Caco-2 (cell line): ENCODE data around the gene UBE2D3. TPM values are rescaled to one million over a fixed set of nuclear protein-coding genes. Genes with fewer than 3 reads are reported as not detected.
"Not testable (repeated sequence)": the region's sequence is repeated elsewhere in the genome, so short reads cannot be mapped to it uniquely, and the experiment has no call there.

Source experiments
- BruUV-seq: library from RNA; stranded (reverse); fragments of 400-500 nt; replicated peaks from 2 replicates; lab custom pipeline; 2021; lab: Mats Ljungman, UMichigan
- CTCF ChIA-PET: fragments of 300-600 bp; sonication (Branson Sonifier 250); formaldehyde crosslinking; loops from one replicate; lab custom pipeline; 2022; ENCODE audit warnings: antibody characterized with exemption; lab: Charles Lee
- POLR2A ChIA-PET: fragments of 300-600 bp; sonication (Branson Sonifier 250); formaldehyde crosslinking; loops from one replicate; lab custom pipeline; 2022; ENCODE audit warnings: antibody characterized with exemption; lab: Charles Lee
- DNase-seq, 2 experiments: peaks; one replicate each; pipeline versions ENCODE4 v3.0.0 to v3.0.0-alpha.2; 2020 to 2022
- H3K27me3 ChIP-seq: replicated peaks from 2 replicates; pipeline ENCODE4 v1.6.0; 2011; ENCODE audit warnings: low read length; ENCODE audit not compliant: control insufficient read depth, insufficient read depth
- H3K36me3 ChIP-seq: 2 replicates; pipeline ENCODE4 v1.5.1; 2011; ENCODE audit warnings: low read length; ENCODE audit not compliant: control insufficient read depth, insufficient read depth
- H3K4me1 ChIP-seq: fragments of 250-450 bp; sonication (Bioruptor Pico); 2 replicates; pipeline ENCODE4 v1.5.1; 2020; ENCODE audit warnings: mild to moderate bottlenecking
- H3K4me3 ChIP-seq: 2 replicates; pipeline ENCODE4 v1.5.1; 2011; ENCODE audit warnings: low read depth, mild to moderate bottlenecking, control low read depth, low read length
- H3K9me3 ChIP-seq: fragments of 250-450 bp; sonication (Bioruptor Pico); 2 replicates; pipeline ENCODE4 v1.5.1; 2020; ENCODE audit warnings: mild to moderate bottlenecking, moderate library complexity
- H3K27ac Mint-ChIP-seq: one replicate; pipeline ENCODE4 v1.8.0; 2022; ENCODE audit warnings: mixed read lengths; ENCODE audit not compliant: unreplicated experiment
- H3K27me3 Mint-ChIP-seq: one replicate; pipeline ENCODE4 v1.8.0; 2022; ENCODE audit warnings: mixed read lengths; ENCODE audit not compliant: insufficient read depth, unreplicated experiment
- H3K36me3 Mint-ChIP-seq: one replicate; pipeline ENCODE4 v1.8.0; 2022; ENCODE audit warnings: mild to moderate bottlenecking, mixed read lengths; ENCODE audit not compliant: insufficient read depth, unreplicated experiment
- H3K4me1 Mint-ChIP-seq: one replicate; pipeline ENCODE4 v1.8.0; 2022; ENCODE audit warnings: low read depth, mixed read lengths; ENCODE audit not compliant: unreplicated experiment
- H3K4me3 Mint-ChIP-seq: one replicate; pipeline ENCODE4 v1.8.0; 2022; ENCODE audit warnings: mild to moderate bottlenecking, moderate library complexity, mixed read lengths; ENCODE audit not compliant: unreplicated experiment
- H3K9me3 Mint-ChIP-seq: one replicate; pipeline ENCODE4 v1.8.0; 2022; ENCODE audit warnings: mixed read lengths; ENCODE audit not compliant: unreplicated experiment
- intact Hi-C: fragments of 100-400 bp; cut with micrococcal nuclease; formaldehyde crosslinking; loops from one replicate; pipeline ENCODE4 v1.10.0; 2022; ENCODE audit not compliant: unreplicated experiment
- total RNA-seq: library from RNA; stranded (reverse); gene quantifications from 2 replicates; pipeline ENCODE4 v1.2.3, GENCODE V29; 2022
- TF ChIP-seq, protein P1 (sequence below), 2 experiments: fragments of 200-600 bp in 1 of 2; IDR thresholded peaks; 1 replicate in 1 of 2; 2 replicates in 1 of 2; pipeline versions ENCODE4 v1.5.1 to v1.8.0; 2011 to 2022; ENCODE audit warnings: antibody characterized with exemption in 1 of 2, control low read depth in 1 of 2, inconsistent platforms in 1 of 2, low read depth in 1 of 2, low read length in 1 of 2, mild to moderate bottlenecking in 1 of 2, moderate library complexity in 1 of 2; ENCODE audit not compliant: insufficient read depth in 1 of 2, severe bottlenecking in 1 of 2, unreplicated experiment in 1 of 2

Gene UBE2D3
- total RNA-seq, 1 experiment from 2014 or later = 305 TPM

GRCh38 chr4:102823464-102823863 lies 3.9 kb downstream of the UBE2D3 start:
- no peak for DNase-seq
- intact Hi-C loops = no loop called here
- no peaks in the 10 kb centered on the region for H3K9me3 Mint-ChIP-seq
- Histone ChIP-seq H3K9me3 (no peaks in the 10 kb centered on the region), H3K4me3 (no peak overlapping the region), H3K36me3 (no peaks in the 10 kb centered on the region), H3K27me3 (no peaks in the 10 kb centered on the region), H3K4me1 (peaks cover 31% of the 10 kb centered on the region)
- no peak overlapping the region for H3K4me3 Mint-ChIP-seq
- H3K27me3 Mint-ChIP-seq = no peaks in the 10 kb centered on the region
- CTCF ChIA-PET = no interaction called here
- H3K4me1 Mint-ChIP-seq = peaks cover 13% of the 10 kb centered on the region
- TF ChIP-seq, protein P1, sequence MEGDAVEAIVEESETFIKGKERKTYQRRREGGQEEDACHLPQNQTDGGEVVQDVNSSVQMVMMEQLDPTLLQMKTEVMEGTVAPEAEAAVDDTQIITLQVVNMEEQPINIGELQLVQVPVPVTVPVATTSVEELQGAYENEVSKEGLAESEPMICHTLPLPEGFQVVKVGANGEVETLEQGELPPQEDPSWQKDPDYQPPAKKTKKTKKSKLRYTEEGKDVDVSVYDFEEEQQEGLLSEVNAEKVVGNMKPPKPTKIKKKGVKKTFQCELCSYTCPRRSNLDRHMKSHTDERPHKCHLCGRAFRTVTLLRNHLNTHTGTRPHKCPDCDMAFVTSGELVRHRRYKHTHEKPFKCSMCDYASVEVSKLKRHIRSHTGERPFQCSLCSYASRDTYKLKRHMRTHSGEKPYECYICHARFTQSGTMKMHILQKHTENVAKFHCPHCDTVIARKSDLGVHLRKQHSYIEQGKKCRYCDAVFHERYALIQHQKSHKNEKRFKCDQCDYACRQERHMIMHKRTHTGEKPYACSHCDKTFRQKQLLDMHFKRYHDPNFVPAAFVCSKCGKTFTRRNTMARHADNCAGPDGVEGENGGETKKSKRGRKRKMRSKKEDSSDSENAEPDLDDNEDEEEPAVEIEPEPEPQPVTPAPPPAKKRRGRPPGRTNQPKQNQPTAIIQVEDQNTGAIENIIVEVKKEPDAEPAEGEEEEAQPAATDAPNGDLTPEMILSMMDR (IDR thresholded peaks at IDR 0.05; ENCODE audit: insufficient read depth in 1 of 2, low read depth in 1 of 2, low read length in 1 of 2, severe bottlenecking in 1 of 2, unreplicated experiment in 1 of 2) = no peak
- BruUV-seq = no TSS peak
- peaks cover 17% of the 10 kb centered on the region for H3K36me3 Mint-ChIP-seq
- no peak overlapping the region for H3K27ac Mint-ChIP-seq
- POLR2A ChIA-PET = no interaction called here

DNA sequence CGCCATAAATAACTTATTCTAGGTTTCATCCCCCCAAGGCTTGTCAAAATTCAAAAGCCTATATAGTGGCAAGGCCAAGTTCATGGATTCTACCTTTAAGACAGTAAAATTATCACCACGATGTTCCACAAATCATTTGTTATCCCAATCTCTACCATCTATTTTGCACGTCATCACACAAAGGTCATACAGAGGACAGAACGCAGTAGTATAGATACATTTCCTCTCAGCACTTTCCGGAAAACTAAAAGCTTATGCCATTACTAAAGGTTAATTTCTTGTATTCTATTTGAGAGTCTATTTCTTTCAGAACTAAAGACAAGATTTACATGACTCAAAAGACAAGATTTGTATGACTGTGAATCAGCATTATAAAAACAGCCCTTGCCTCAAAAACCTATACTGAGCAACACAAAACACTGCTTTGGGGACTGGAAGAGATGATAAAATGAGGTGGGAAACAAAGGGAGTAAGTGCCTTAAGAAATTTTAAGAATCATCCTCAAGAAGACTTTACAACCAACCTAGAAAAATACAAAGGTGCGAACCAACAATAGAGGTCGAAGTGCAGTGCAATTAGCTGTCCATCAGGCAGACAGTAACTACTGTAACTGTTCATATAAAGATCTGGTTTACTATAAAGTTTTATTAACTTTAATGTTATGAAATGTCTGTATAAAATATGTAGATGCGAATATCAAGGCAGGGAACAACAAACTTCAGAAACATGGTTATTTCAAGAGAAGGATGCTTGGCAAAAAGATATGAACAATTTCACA lies 7.6 kb downstream of the UBE2D3 start:
- Mint-ChIP-seq H3K36me3 (peaks cover 40% of the 10 kb centered on the region), H3K27ac (no peak overlapping the region), H3K27me3 (no peaks in the 10 kb centered on the region), H3K4me1 (peaks cover 34% of the 10 kb centered on the region), H3K9me3 (no peaks in the 10 kb centered on the region), H3K4me3 (no peak overlapping the region)
- DNase-seq = no peak
- ChIA-PET CTCF (no interaction called here), POLR2A (no interaction called here)
- Histone ChIP-seq H3K27me3 (no peaks in the 10 kb centered on the region), H3K36me3 (no peaks in the 10 kb centered on the region), H3K4me3 (no peak overlapping the region), H3K4me1 (peaks cover 50% of the 10 kb centered on the region), H3K9me3 (no peaks in the 10 kb centered on the region)
- TF ChIP-seq, protein P1 (IDR thresholded peaks at IDR 0.05; ENCODE audit: insufficient read depth in 1 of 2, low read depth in 1 of 2, low read length in 1 of 2, severe bottlenecking in 1 of 2, unreplicated experiment in 1 of 2) = no peak
- no TSS peak for BruUV-seq
- intact Hi-C loops = no loop called here

- BruUV-seq, H3K9me3 ChIP-seq, H3K27me3 Mint-ChIP-seq, H3K27me3 ChIP-seq, DNase-seq, H3K4me3 Mint-ChIP-seq, H3K4me3 ChIP-seq, H3K27ac Mint-ChIP-seq, intact Hi-C loops, H3K9me3 Mint-ChIP-seq, H3K36me3 ChIP-seq, CTCF ChIA-PET: not testable (repeated sequence)
- peaks cover 46% of the 10 kb centered on the region for H3K4me1 ChIP-seq
- POLR2A ChIA-PET = interaction anchor here (1.7 kb wide), 1 partner anchor 8 kb away, joined by 6 read pairs; the partner anchor contains the start of gene UBE2D3
- H3K4me1 Mint-ChIP-seq = peaks cover 34% of the 10 kb centered on the region
- H3K36me3 Mint-ChIP-seq = peaks cover 45% of the 10 kb centered on the region
Observed at GRCh38 chr4:102819100-102819499, 8.3 kb downstream of the UBE2D3 start.
